Fibroblast of the aortic adventitia (primary cell): ENCODE measurements around the gene ERCC3. TPM values are rescaled to one million over a fixed set of nuclear protein-coding genes. Genes with fewer than 3 reads are reported as not detected.
A peak's percentile ranks its signal among the peaks of the same experiment; 100 is the strongest.
"Not testable (repeated sequence)": the region's sequence is repeated elsewhere in the genome, so short reads cannot be mapped to it uniquely, and the experiment has no call there.

ENCODE experiments used
- DNase-seq: peaks from one replicate; pipeline ENCODE4 v3.0.0-alpha.2; 2010; ENCODE audit warnings: low read depth
- H3K4me3 ChIP-seq: 2 replicates; pipeline ENCODE4 v1.5.1; 2011; ENCODE audit warnings: low read depth, mild to moderate bottlenecking, control low read depth, low read length, moderate library complexity
- CTCF ChIP-seq: IDR thresholded peaks from 2 replicates; pipeline ENCODE4 v1.5.1; 2011; ENCODE audit warnings: mild to moderate bottlenecking, low read length, control low read depth, inconsistent platforms; ENCODE audit not compliant: insufficient read depth
- total RNA-seq: library from RNA; depleted of rRNA; stranded (reverse); fragments of >200 nt; gene quantifications from 2 replicates; pipeline ENCODE4 v1.2.3, GENCODE V29; 2012; ENCODE audit warnings: low replicate concordance

ERCC3 gene
- total RNA-seq, 1 donor: 35.4 TPM

- DNase-seq: no peak
- H3K4me3 ChIP-seq: no peak overlapping the region
- no peak for TF ChIP-seq CTCF
These were observed 64.4 kb downstream of the ERCC3 start for GRCh38 chr2:127229555-127229954.

- peak; percentile 25 for DNase-seq
- TF ChIP-seq CTCF: no peak
- no peak overlapping the region for H3K4me3 ChIP-seq
These were observed 65.8 kb downstream of the ERCC3 start for GRCh38 chr2:127228102-127228501.

GRCh38 chr2:127227264-127227660 lies 66.7 kb downstream of the ERCC3 start:
- DNase-seq, H3K4me3 ChIP-seq: not testable (repeated sequence)

- no peak for TF ChIP-seq CTCF
- no peak overlapping the region for H3K4me3 ChIP-seq
- DNase-seq: peak; percentile 38
These were observed 67.3 kb downstream of the ERCC3 start for GRCh38 chr2:127226520-127227263.

- no peak for DNase-seq
- TF ChIP-seq CTCF: no peak
- H3K4me3 ChIP-seq: no peak overlapping the region
These were observed 67.8 kb downstream of the ERCC3 start for GRCh38 chr2:127226132-127226519.

- TF ChIP-seq CTCF: no peak
- no peak overlapping the region for H3K4me3 ChIP-seq
- DNase-seq: peak; percentile 13
These were observed 68.6 kb downstream of the ERCC3 start for GRCh38 chr2:127225186-127225960.

- not testable (repeated sequence) for DNase-seq, H3K4me3 ChIP-seq
These were observed 69.8 kb downstream of the ERCC3 start for GRCh38 chr2:127224135-127224534.
